Endothelial cell of umbilical vein (primary cell): Measurements from ENCODE around the gene PDSS2. TPM values are rescaled to one million over a fixed set of nuclear protein-coding genes. Genes with fewer than 3 reads are reported as not detected.

Experiments used
- BruUV-seq: library from RNA; stranded (reverse); fragments of 400-500 nt; replicated peaks from 2 replicates; lab custom pipeline; 2021; lab: Mats Ljungman, UMichigan
- CTCF ChIA-PET: fragments of 300-600, 350-600 bp; sonication (Branson Sonifier 250); formaldehyde crosslinking; loops from one replicate; lab custom pipeline; 2021; ENCODE audit warnings: antibody characterized with exemption, inconsistent platforms; lab: Charles Lee
- POLR2A ChIA-PET: fragments of 300-600, 350-600 bp; sonication (Branson Sonifier 250); formaldehyde crosslinking; loops from one replicate; lab custom pipeline; 2021; ENCODE audit warnings: antibody characterized with exemption, inconsistent platforms; lab: Charles Lee
- DNase-seq: peaks from one replicate; pipeline ENCODE4 v3.0.0-alpha.2; 2011; ENCODE audit warnings: low read depth, low spot score
- FAIRE-seq: peaks from 2 replicates; lab custom pipeline; 2011; peaks lifted over from hg19 to GRCh38; lab: Jason Lieb, UNC
- H2AFZ ChIP-seq: 2 replicates; pipeline ENCODE4 v1.6.0; 2012; ENCODE audit warnings: low read depth, low read length, control low read depth, inconsistent platforms
- H3K27ac ChIP-seq: 2 replicates; pipeline ENCODE4 v1.5.1; 2011; ENCODE audit warnings: low read depth, mild to moderate bottlenecking, control low read depth, low read length, moderate library complexity; ENCODE audit not compliant: insufficient read depth
- H3K27me3 ChIP-seq, 2 experiments: 2 replicates each; pipeline versions ENCODE4 v1.6.0 to v1.6.1; 2011; ENCODE audit warnings: low read length in 2 of 2, mixed read lengths in 1 of 2; ENCODE audit not compliant: control insufficient read depth in 2 of 2, insufficient read depth in 2 of 2
- H3K36me3 ChIP-seq, 2 experiments: 2 replicates in 1 of 2; 3 replicates in 1 of 2; pipeline ENCODE4 v1.5.1; 2011; ENCODE audit warnings: low read length in 2 of 2, mild to moderate bottlenecking in 1 of 2, moderate library complexity in 1 of 2; ENCODE audit not compliant: control insufficient read depth in 2 of 2, insufficient read depth in 2 of 2; ENCODE audit errors: extremely low read depth in 1 of 2
- H3K4me1 ChIP-seq: 3 replicates; pipeline ENCODE4 v1.5.1; 2011; ENCODE audit warnings: mild to moderate bottlenecking, low read length; ENCODE audit not compliant: control insufficient read depth, insufficient read depth; ENCODE audit errors: extremely low read depth
- H3K4me2 ChIP-seq: 2 replicates; pipeline ENCODE4 v1.6.1; 2011; ENCODE audit warnings: low read length, control low read depth, mixed read lengths; ENCODE audit not compliant: insufficient read depth
- H3K4me3 ChIP-seq, 3 experiments: fragments of 200-600 bp in 1 of 3; sonication (generic), shearing (Covaris generic) in 1 of 3; replicated peaks in 1 of 3; 2 replicates each; pipeline ENCODE4 v1.5.1; 2011 to 2016; ENCODE audit warnings: control low read depth in 3 of 3, low read length in 3 of 3, mild to moderate bottlenecking in 2 of 3, inconsistent platforms in 1 of 3, low read depth in 1 of 3, moderate library complexity in 1 of 3; ENCODE audit not compliant: insufficient read depth in 1 of 3
- H3K79me2 ChIP-seq: 2 replicates; pipeline ENCODE4 v1.6.0; 2012; ENCODE audit warnings: low read length, inconsistent platforms; ENCODE audit not compliant: control insufficient read depth, insufficient read depth
- H3K9ac ChIP-seq: replicated peaks from 2 replicates; pipeline ENCODE3; 2011; ENCODE audit warnings: low read length, control low read depth; ENCODE audit not compliant: insufficient read depth; ENCODE audit errors: extremely low read depth
- H3K9me1 ChIP-seq: replicated peaks from 3 replicates; pipeline ENCODE4 v1.6.0; 2011; ENCODE audit warnings: mild to moderate bottlenecking, low read length; ENCODE audit not compliant: control insufficient read depth, insufficient read depth; ENCODE audit errors: extremely low read depth
- H3K9me3 ChIP-seq: replicated peaks from 2 replicates; pipeline ENCODE4 v1.5.1; 2012; ENCODE audit warnings: low read length, inconsistent platforms; ENCODE audit not compliant: control insufficient read depth, insufficient read depth
- H4K20me1 ChIP-seq: replicated peaks from 2 replicates; pipeline ENCODE3; 2011; ENCODE audit warnings: mild to moderate bottlenecking, low read length; ENCODE audit not compliant: control insufficient read depth, insufficient read depth; ENCODE audit errors: extremely low read depth
- CTCF ChIP-seq, 2 donors: IDR thresholded peaks; 1 replicate in 1 of 2; 2 replicates in 1 of 2; pipeline ENCODE4 v1.5.1; 2011; ENCODE audit warnings: low read length in 2 of 2, mild to moderate bottlenecking in 2 of 2, moderate library complexity in 2 of 2, control low read depth in 1 of 2, inconsistent platforms in 1 of 2, low read depth in 1 of 2; ENCODE audit not compliant: insufficient read depth in 1 of 2; ENCODE audit errors: extremely low read depth in 1 of 2
- POLR2A ChIP-seq: IDR thresholded peaks from 2 replicates; pipeline ENCODE4 v1.6.1; 2012; ENCODE audit warnings: low read depth, mild to moderate bottlenecking, control low read depth, low read length
- dilution Hi-C: fragments of 300-500 bp; cut with MboI; formaldehyde crosslinking; loops from one replicate; pipeline ENCODE4 v1.15.0; 2019; ENCODE audit warnings: low sequenced_read_pairs; ENCODE audit not compliant: extremely low pct_ligation_motif_present
- intact Hi-C: fragments of 100-400 bp; cut with micrococcal nuclease; formaldehyde crosslinking; loops from one replicate; pipeline ENCODE4 v1.10.0; 2022
- polyA plus RNA-seq, 4 experiments: library from polyadenylated mRNA; depleted of rRNA in 3 of 4; stranded (reverse) in 3 of 4; unstranded in 1 of 4; fragments of >200 nt; gene quantifications; 2 replicates each; pipeline versions ENCODE4 v1.2.1 to v1.2.3, GENCODE V29; 2011 to 2012; ENCODE audit warnings: missing spikeins in 1 of 4
- total RNA-seq: library from RNA; stranded (reverse); gene quantifications from 2 replicates; pipeline ENCODE4 v1.2.3, GENCODE V29; 2021

Gene PDSS2
- total and polyA plus RNA-seq, 2 donors (not counting 3 experiments of a cell fraction or from before 2014, with no cell fraction given) = 7.6 to 9.3 TPM

GRCh38 chr6:107315114-107315513 is 144.2 kb downstream of the PDSS2 start:
- Histone ChIP-seq H3K27me3 (no peaks in the 10 kb centered on the region), H3K27ac (no peak overlapping the region), H3K4me1 (peaks cover 15% of the 10 kb centered on the region), H3K9ac (no peak overlapping the region), H3K9me3 (no peaks in the 10 kb centered on the region), H2AFZ (no peak overlapping the region), H3K36me3 (no peaks in the 10 kb centered on the region), H3K4me2 (no peak overlapping the region), H3K9me1 (no peaks in the 10 kb centered on the region), H3K4me3 (no peak overlapping the region), H3K79me2 (no peaks in the 10 kb centered on the region), H4K20me1 (no peaks in the 10 kb centered on the region)
- BruUV-seq = no TSS peak
- no peak for DNase-seq
- dilution Hi-C loops (no loop called here), intact Hi-C loops (loop anchor here (5.0 kb wide), 1 partner anchor 362 kb away; no protein-coding TSS in a partner anchor)
- ChIA-PET CTCF (interaction anchor here (1.0 kb wide), 1 partner anchor 25 kb away, joined by 4 read pairs; no protein-coding TSS in a partner anchor), POLR2A (no interaction called here)
- no peak for TF ChIP-seq POLR2A
- no peak for FAIRE-seq

GRCh38 chr6:107314531-107314939 is 144.8 kb downstream of the PDSS2 start:
- CTCF ChIA-PET = interaction anchor here (1.4 kb wide), 1 partner anchor 136 kb away, joined by 3 read pairs; no protein-coding TSS in a partner anchor
- Histone ChIP-seq H3K4me3 (no peak overlapping the region), H3K36me3 (no peaks in the 10 kb centered on the region), H3K27ac (no peak overlapping the region), H2AFZ (no peak overlapping the region), H4K20me1 (no peaks in the 10 kb centered on the region), H3K79me2 (no peaks in the 10 kb centered on the region), H3K9me1 (no peaks in the 10 kb centered on the region), H3K27me3 (no peaks in the 10 kb centered on the region), H3K9me3 (no peaks in the 10 kb centered on the region), H3K4me2 (no peak overlapping the region), H3K9ac (no peak overlapping the region), H3K4me1 (peaks cover 9% of the 10 kb centered on the region)
- TF ChIP-seq CTCF (IDR thresholded peaks at IDR 0.05; ENCODE audit: extremely low read depth in 1 of 2, insufficient read depth in 1 of 2, low read depth in 1 of 2, low read length in 2 of 2) = no peak
- intact Hi-C loops = no loop called here
- DNase-seq (no peak), FAIRE-seq (no peak)
- dilution Hi-C loops = no loop called here
- BruUV-seq = no TSS peak
- POLR2A ChIA-PET = no interaction called here
